ENCODE data around the gene PROCA1.

The PROCA1 gene

GRCh38 chr17:28705074-28705659 is 6.5 kb downstream of the PROCA1 start:
- no peak for DNase-seq (ENCODE audit: low spot score)
- in situ Hi-C loops (cut with MboI; ENCODE audit: low pct_unique_long_range_greater_than_20kb, low sequenced_read_pairs, unreplicated experiment): no loop called here
- TF ChIP-seq CTCF (IDR thresholded peaks at IDR 0.05; ENCODE audit: extremely low read depth, insufficient read depth, missing control alignments): no peak

GRCh38 chr17:28704219-28704858 is 7.3 kb downstream of the PROCA1 start:
- DNase-seq (ENCODE audit: low spot score): no peak
- in situ Hi-C loops (cut with MboI; ENCODE audit: low pct_unique_long_range_greater_than_20kb, low sequenced_read_pairs, unreplicated experiment): no loop called here
- TF ChIP-seq CTCF (IDR thresholded peaks at IDR 0.05; ENCODE audit: extremely low read depth, insufficient read depth, missing control alignments): no peak

GRCh38 chr17:28703552-28704218 is 8.0 kb downstream of the PROCA1 start:
- DNase-seq (ENCODE audit: low spot score): no peak
- in situ Hi-C loops (cut with MboI; ENCODE audit: low pct_unique_long_range_greater_than_20kb, low sequenced_read_pairs, unreplicated experiment): no loop called here

GRCh38 chr17:28702752-28703150 is 8.9 kb downstream of the PROCA1 start:
- DNase-seq (ENCODE audit: low spot score): no peak
- in situ Hi-C loops (cut with MboI; ENCODE audit: low pct_unique_long_range_greater_than_20kb, low sequenced_read_pairs, unreplicated experiment): no loop called here
- TF ChIP-seq CTCF (IDR thresholded peaks at IDR 0.05; ENCODE audit: extremely low read depth, insufficient read depth, missing control alignments): no peak

More at GRCh38 chr17:28703552-28704218, 8.0 kb downstream of the PROCA1 start:
- no peak for TF ChIP-seq CTCF (IDR thresholded peaks at IDR 0.05; ENCODE audit: extremely low read depth, insufficient read depth, missing control alignments)

GRCh38 chr17:28702026-28702751 is 9.5 kb downstream of the PROCA1 start:
- in situ Hi-C loops (cut with MboI; ENCODE audit: low pct_unique_long_range_greater_than_20kb, low sequenced_read_pairs, unreplicated experiment): no loop called here
- TF ChIP-seq CTCF (IDR thresholded peaks at IDR 0.05; ENCODE audit: extremely low read depth, insufficient read depth, missing control alignments): no peak
- DNase-seq (ENCODE audit: low spot score): no peak

- in situ Hi-C loops (cut with MboI; ENCODE audit: low pct_unique_long_range_greater_than_20kb, low sequenced_read_pairs, unreplicated experiment): no loop called here
- DNase-seq (ENCODE audit: low spot score): no peak
- TF ChIP-seq CTCF (IDR thresholded peaks at IDR 0.05; ENCODE audit: extremely low read depth, insufficient read depth, missing control alignments): no peak
These were observed 10.7 kb downstream of the PROCA1 start for GRCh38 chr17:28700830-28701492.
